HG02840 (cell line): ENCODE data around the gene PHLDB3.
A peak's percentile ranks its signal among the peaks of the same experiment; 100 is the strongest.

Source experiments
- ATAC-seq: cut with Tn5 transposase; IDR thresholded peaks from one replicate; pipeline ENCODE4 v1.9.1; 2021; ENCODE audit warnings: mild to moderate bottlenecking, moderate library complexity, moderate number of reproducible peaks; ENCODE audit not compliant: unreplicated experiment, low FRiP score

Gene PHLDB3

DNA sequence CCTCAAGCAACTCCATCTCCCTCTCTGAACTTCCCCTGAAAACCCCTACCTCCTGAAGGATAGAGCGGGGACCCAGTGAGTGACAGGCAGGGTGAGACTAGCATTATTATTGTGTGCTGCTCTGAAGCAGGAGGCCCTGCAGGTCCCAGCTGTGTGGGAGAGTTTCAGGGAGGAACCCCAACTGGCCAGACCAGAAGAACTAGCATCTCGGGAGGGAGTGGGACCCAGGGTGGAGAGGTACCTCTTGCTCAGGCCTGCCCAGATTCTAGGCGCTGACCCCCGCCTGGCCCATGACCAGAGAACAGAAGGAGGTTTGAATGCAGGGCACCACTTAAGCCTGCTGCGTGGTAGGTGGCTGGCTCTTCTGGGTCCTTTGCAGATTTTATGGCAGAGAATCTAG is 33.5 kb downstream of the PHLDB3 start:
- no peak for ATAC-seq

DNA sequence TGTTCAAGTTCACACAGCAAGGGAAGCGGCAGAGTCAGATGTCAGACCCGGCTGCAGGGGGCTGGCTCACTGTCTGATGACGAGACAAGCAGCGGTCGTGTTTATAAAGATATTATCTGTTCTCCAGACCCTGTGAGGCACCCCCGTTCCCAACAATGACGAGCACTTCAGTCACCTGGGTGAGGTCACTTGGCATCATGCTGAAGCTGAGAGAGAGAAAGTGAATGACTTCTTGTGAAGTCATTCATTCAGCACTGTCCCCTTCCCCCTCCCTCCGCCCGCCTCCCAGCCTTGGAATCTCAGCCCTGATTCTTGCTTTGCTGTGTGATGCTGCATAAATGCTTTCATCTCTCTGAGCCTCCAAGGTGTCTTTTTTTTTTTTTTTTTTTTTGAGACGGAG is 34.3 kb downstream of the PHLDB3 start:
- no peak for ATAC-seq

DNA sequence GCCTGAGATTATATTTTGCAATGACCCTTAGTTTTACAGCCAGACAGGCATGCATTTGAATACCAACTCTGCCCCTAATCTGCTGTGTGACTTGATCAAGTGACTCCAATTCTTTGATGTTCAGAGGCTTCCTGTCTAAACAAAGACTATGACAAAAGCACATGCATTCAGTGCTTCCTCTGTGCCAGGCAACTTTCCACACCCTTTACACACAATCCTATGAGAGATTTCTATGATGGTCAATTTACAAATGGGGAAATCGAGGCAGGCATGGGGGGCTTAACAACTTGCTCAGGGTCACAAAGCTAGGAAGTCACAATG is 35.4 kb downstream of the PHLDB3 start:
- ATAC-seq, result no peak

DNA sequence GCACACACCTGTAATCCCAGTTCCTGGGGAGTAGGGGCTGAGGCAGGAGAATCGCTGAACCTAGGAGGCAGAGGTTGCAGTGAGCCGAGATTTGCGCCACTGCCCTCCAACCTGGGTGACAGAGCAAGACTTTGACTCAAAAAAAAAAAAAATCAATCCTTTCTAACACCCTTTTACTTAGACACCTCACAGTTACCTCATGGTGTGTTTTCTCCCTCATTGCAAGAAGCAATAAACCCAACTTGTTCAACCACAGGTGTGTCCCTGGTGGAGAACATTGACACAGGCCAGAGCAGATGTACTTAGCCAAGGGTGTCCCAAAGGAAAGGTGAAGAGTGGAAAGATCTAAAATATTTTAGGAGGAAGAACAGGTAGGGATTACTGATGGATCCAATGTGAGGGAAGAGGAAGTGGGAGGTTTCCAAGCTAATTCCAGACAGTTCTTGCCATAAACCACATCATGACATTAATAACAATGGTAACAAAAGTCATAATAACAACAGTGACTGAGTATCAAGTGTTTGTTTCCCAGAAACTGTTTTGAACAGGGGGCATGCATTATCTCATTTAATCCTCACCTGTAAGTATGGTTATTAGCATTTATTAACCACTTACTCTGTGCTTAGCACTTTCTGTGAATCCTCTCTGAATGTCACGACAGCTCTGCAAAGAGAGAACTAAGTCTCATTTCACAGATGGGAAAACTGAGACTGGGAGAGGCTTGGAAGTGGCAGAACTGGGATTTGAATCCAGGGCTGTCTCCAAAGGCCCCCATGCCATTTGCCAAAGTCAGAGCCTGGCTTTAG is 36.0 kb downstream of the PHLDB3 start:
- no peak for ATAC-seq

DNA sequence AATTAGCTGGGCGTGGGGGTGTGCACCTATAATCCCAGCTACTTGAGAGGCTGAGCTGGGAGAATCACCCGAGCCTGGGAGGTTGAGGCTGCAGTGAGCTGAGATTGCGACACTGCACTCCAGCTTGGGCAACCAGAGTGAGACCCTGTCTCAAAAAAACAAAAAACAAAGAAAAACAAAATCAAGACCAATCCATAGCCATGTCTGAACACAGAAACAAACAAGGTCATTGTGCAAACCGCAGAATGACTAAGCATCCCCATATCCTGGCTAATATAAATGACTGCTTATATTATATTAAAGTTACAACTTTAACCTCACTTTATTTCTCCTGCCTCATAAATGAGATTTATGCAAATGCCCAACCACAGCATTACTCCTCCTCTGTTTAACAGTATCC is 36.8 kb downstream of the PHLDB3 start:
- ATAC-seq, result no peak

DNA sequence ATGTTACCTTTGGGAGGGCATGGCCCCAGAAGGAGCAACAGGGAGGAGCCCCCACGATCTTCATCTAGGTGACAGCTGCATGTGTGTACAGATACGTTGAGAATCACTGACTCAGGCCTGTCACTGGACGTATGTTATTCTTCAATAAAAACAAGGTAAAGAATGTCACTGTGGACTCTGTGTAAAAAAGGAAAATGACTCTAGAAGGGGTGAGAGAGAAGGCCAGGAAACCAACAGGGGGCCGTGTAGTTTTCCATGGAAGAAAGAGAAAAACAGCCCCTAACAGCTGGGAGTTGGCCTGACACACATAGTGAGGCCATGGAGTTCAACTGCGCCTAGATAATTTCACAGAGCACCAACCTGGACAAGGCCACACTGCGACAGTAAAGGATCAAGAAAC is 37.3 kb downstream of the PHLDB3 start:
- ATAC-seq, result no peak

DNA sequence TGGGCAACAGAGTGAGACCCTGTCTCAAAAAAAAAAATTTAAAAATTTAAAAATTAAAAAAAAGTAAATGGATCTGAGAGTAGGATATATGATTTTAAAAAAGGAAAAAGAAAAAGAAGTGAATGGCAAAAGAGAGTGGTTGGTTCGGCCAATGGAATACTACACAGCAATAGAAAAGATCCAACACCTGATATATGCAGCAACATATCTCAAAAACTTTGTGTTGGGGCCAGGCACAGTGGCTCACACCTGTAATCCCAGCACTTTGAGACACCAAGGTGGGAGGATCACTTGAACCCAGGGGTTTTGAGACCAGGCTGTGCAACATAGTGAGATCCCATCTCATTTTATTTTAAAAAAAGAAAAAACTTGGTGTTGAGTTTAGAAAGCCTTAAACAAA is 37.8 kb downstream of the PHLDB3 start:
- ATAC-seq, result no peak

DNA sequence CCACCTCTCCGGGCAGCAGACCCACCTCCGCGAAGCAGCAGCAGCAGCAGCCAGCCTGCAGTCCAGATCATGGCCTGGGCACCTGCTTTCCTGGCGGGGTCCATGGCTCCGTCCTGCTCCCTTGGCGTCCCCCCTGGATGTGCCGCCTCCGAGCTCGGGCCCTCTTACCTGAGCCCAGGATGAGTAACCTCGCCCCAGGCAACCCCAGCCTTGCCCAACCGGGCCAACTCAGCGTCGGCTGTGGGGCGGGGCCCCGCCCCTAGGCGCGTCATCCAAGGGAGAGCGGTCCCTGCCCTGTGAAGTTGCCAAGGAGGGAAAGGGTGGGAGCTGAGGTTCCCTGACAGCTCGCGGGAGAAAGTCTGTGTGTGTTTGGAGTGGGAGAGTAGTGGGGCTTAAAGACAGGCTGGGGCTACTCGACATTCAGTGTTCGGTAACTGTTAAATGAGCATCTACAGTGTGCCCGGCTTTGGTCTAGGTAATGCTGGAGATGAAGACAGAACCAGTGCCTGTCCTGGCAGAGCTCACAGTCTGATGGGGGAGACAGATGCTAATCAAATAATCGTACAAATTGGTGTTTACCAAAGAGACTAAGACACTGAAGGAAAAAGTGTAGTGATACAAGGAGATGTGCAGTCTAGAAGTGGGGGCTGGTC is 39.0 kb downstream of the PHLDB3 start, which contains the start of gene LYPD3:
Gene LYPD3, minus strand, starts transcription at position 141 of the 653 bp plus-strand sequence. Its CDS starts 37 bp downstream, at position 104.
- ATAC-seq, result no peak

DNA sequence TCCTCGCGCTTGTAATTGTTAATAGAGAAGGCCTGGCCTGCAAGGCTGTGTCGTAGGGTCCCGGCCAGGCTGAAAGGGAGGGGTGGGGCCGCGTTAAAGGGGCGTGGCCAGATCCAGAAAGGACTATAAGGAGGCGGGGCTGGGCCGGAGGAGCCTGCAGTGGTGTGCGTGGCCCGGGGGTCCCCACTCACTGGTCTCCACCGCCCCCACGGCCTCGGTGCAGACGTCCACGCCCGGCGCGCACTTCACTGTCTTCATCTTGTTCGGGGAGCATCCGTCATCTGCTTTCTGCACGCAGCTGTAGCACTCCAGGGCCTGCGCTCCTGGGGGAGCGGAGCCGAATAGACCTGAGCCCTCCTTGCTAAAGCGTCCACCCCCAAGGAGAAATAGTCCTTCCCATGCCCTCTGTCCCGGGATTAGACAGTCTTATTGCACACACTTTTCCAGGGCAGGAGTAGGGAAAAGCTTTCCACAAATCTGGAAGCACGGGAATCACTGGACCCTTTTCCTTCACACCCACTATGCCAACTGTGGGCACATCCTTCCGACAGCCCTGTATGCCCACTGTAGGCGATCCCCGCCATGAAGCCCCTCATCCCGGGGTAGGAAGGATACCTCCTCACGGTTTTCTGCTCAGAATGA is 40.3 kb downstream of the PHLDB3 start:
- peak; percentile 35 for ATAC-seq

DNA sequence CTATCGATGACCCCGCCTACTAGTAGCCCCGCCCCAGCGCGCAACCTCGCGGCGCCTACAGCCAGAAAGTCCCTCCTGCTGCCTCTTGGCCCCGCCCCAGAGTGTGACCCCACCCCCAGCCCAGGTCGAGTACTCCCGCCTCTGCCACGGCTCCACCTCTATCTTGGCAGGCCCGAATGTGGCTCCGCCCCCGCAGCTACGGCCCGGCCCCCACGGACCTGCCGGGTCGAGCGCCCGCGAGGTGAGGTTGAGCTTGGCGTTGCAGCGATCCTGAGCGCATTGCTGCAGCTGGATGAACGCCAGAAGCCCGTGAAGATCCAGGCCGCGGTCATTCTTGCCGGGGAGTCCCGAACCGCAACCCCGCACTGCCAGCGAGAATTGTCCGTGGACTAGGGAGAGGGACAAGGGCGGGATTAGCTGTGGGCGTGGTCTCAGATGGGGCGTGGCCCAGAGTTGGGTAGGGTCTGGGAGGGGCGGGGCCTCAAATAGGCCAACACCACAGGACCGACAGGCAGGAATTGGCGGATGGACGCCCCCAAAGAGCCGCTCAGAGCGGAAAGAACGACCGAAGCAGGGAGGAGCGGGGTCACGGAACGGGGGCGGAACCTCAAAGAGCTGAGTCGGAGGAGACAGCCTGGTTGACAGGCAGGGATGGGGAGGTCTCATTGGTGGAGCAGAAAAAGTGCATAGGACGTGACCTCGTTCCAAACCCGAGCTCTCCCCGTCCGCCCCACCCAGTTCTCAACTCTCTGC is 41.0 kb downstream of the PHLDB3 start:
- ATAC-seq, result peak; percentile 90

DNA sequence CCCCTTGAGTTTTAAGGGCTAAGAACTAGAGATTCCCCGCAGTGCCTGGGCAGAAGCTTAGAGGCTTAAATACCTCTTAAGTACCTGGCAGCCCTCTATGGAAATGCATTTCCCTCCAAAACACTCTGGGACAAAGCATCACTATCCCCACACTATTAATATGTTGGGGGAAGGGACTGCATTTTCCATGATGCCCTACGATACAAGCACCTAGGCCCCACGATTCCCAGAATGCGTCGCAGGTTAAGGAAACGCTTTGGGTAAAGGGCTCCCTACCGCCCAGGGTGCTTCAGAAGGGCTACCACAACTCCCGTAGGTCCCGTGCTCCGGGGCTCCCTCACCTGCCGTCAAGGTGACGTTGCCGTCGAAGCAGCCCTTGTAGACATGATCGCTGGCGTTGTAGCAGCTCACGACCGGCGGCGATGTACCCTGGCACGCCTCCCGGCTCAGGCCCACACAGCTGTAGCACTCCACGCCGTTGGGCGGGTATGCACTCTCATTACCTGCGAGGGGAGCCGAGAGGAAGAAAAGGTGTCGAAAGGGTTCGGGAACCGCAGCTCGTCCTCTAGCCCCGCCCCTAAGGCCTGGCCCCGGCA is 41.7 kb downstream of the PHLDB3 start:
- no peak for ATAC-seq

DNA sequence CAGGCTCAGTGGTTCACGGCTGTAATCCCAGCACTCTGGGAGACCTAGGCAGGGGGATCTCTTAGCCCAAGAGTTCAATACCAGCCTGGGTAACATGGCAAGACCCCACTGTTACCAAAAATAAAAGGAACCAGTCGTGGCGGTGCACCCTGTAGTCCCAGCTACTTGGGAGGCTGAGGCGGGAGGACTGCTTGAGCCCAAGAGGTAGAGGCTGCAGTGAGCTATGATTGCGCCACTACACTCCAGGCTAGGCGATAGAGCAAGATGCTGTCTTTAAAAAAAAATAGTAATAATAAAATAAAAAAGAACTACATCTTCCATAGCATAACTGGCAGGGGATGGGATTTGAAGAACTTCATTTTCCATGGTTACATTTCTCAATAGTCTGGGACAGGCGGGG is 42.2 kb downstream of the PHLDB3 start:
- ATAC-seq, result no peak

DNA sequence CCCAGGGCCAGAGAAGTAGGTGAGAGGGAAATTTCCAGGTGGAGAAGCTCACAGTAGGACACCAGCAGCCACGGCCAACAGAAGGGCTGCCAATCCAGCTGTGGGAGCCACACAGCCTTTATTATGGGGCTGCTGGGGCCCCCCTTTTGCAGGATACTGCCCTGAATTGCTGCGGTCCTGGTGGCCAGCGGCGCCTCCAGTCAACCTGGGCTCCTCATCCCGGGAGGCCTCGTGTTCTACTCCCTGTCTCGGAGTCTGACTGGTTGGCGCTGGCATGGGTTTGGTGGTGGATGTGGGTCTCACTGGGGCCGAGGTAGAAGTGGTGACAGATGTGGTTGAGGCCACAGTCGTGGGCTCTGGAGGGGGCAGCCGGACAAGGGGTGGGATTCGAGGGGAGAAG is 43.2 kb downstream of the PHLDB3 start:
- ATAC-seq, result no peak

DNA sequence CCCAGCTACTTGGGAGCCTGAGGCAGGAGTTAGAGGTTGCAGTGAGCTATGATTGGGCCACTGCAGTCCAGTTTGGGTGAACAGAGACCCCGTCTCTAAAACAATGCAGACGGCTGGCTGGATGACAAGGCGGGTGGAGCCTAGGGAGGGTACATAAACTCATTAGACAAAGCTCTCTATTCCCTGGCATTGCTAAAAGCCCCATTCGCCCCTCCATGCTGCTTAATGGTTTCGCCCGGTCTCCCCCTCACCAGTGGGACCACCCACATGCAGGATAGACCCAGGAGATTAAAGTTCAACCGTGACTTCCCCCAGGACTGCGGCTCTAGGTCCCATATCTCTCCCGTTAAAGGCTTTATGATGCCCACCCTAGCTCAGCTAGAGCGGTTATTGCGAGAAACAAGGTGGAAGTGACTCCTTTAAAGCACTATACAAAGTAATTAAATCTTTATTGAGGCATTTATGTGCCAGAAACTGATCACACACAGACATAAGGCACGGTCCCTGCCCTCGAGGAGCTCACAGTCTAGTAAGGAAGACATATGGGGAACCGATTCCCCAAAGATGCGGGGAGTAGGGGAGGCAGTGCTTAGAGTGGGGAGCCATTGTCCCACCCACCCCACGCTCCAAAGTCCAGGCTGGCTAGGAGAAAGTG is 44.1 kb downstream of the PHLDB3 start:
- no peak for ATAC-seq

DNA sequence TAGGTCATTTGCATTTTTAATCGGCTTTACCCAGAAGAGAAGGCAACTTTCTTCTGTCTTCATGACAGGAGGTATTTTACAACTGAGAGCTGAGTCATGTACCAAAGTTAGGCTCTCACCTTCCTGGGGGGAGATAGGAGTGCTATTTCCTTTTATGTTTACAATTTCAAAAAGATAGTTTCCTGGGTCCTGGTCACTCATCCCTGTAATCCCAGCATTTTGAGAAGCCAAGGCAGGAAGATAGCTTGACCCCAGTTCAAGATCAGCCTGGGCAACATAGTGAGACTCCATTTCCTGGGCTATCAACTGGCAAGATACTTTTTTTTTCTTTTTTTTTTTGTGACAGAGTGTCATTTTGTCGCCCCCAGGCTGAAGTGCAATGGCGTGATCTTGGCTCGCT is 46.7 kb downstream of the PHLDB3 start:
- no peak for ATAC-seq

DNA sequence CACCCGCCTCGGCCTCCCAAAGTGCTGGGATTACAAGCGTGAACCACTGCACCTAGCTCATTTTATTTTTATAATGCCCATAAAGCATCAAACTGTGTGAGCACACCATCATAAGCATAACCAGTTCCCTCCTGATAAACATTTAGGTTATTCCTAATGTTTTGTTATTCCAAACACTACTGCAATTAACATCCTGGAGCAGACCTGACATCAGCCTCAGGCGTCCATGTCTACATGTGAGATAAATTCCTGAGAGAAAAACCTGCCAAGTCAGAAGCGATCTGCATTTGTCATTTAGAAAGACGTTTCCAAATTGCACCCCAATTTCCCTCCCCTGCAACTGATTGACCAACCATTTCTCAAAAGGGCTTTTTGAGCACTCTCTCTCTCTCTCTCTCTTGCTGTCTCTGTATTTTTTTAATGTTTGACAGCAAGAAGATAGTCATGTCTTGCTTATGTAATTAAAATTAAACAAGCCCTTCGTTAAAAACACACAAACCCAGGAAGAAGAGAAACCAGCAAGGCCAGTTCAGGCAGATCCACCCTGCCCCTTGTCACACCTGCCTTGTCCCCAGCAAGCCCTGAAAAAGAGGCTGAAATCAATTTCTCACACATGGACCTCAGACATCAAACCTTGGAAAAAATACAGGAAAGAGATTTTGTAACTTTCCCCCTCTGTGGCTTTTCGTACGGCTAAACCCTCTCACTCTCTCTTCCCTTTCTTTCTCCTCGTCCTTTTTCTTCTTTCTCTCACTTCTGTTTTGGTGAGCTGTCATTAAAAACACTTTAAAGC is 49.0 kb downstream of the PHLDB3 start:
- ATAC-seq, result no peak

DNA sequence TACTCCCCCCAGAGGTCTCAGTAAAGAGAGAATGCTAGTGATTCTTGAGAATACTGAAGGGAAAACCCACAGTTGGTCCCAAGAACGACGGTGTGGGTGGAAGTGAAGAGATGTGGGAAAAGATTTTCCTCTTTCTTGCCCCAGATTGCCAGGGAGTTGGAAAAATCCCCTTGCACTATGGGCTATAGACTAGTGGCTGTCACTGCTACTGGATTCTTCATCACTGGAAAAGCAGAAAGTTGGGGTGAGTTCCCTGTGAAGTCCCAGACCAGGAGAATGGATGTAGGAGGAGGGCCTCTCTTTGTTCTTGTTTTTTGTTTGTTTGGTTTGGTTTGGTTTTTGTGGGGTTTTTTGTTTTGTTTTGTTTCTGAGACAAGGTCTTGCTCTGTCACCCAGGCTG is 50.5 kb downstream of the PHLDB3 start:
- ATAC-seq, result no peak

DNA sequence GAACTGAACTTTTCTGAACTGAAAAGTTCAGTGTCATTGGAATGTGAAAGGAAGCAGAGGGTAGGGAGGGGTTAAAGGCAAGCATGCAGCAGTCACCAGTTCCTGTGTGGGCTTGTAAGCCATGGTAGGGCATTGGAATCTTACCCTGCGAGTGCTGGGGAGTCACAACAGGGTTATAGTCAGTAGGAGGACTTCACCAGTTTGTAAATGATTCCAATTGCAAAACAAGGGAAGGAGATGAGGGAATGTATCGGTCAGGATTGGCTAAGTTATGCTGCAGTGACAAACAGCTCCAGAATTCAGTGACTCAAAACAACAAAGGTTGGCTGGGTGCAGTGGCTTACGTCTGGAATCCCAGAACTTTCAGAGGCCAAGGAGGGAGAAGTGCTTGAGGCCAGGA is 52.0 kb downstream of the PHLDB3 start:
- ATAC-seq, result no peak

DNA sequence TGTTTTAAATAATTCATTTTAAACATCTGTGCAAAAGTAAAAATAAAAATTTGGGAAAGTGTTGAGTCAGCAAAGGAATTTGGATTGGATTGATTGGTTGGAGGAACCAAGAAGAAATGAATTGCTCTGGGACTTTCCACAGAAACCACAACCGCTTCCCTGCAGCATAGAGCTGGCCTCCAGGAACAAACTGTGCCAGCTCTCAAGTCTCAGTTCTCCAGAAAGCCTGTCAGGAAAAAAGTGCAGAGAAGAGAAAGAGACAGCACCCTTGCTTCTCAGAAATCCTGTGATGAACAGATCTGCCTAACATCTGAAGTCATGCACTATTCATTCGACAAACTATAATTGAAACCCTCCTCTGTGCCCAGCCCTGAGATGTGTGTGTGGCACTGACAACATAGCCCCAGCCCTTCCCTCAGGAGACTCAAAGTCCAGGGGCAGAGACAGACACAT is 54.0 kb downstream of the PHLDB3 start:
- no peak for ATAC-seq
